GM12801 (cell line): ENCODE data around the gene METRN.

Source experiments
- CTCF ChIP-seq: IDR thresholded peaks from one replicate; pipeline ENCODE4 v1.5.1; 2011; ENCODE audit warnings: control low read depth; ENCODE audit not compliant: insufficient read length; ENCODE audit errors: extremely low read depth

Gene METRN

GRCh38 chr16:714558-715476 lies at the start of gene METRN:
Gene METRN, plus strand, starts transcription at chr16:715118. Its CDS starts 172 bp downstream, at chr16:715290.
- TF ChIP-seq CTCF: no peak

GRCh38 chr16:666572-666971 lies 48.3 kb upstream of the METRN start:
- TF ChIP-seq CTCF: no peak

- TF ChIP-seq CTCF: no peak
Observed at GRCh38 chr16:667113-667779, 47.7 kb upstream of the METRN start.

- TF ChIP-seq CTCF: no peak
Observed at GRCh38 chr16:667780-668518, 47.0 kb upstream of the METRN start, which contains the start of gene RHOT2. Gene RHOT2, plus strand, starts transcription at chr16:668132. Its CDS starts 68 bp downstream, at chr16:668200.

- TF ChIP-seq CTCF: no peak
Observed at GRCh38 chr16:668519-669171, 46.3 kb upstream of the METRN start.

- no peak for TF ChIP-seq CTCF
Observed at GRCh38 chr16:669666-670065, 45.3 kb upstream of the METRN start.
